ENCODE results near the gene DLK1. TPM values are rescaled to one million over a fixed set of nuclear protein-coding genes. Genes with fewer than 3 reads are reported as not detected.

Gene DLK1
- total and polyA plus RNA-seq, 2 of the 4 experiments (the other 2 are of a cell fraction) = under 0.01 to 0.07 TPM

DNA sequence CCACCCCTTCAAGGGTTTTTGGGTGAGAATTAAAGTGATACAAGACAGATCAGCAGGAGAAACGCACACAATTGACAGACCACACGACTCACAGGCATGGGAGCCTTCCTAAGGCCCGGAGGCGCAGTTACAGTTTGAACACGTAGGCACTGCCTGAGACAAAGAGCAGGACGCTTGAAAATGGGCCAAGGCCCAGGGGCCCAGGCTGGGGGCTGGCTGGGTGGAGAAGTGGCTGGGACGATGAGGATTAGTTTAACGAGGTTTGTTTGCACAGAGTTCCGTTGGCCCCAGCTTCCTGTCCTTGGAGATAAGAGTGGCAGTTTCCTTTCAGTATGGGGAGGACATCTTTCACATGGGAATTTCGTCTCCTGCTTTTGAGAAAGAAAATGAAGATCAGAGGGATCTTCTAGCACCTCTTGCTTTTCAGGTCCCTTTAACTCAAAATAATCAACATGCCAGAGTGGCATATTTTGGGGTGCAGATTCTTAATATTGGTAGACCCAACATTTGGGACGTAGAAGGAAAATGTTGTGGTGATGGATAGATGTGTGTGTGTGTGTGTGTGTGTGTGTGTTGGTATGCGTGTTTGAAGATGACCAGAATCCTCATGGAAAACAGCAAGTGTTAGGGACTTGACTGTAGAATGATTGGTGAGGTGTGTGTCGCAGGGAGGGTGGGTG is 44.6 kb downstream of the DLK1 start:
- POLR2A ChIA-PET (ENCODE audit: unreplicated experiment) = no interaction called here
- Histone ChIP-seq H3K27me3 (ENCODE audit: control insufficient read depth, insufficient read depth, low read length) (peaks cover 41% of the 10 kb centered on the region), H3K14ac (replicated peaks; ENCODE audit: low read depth, low read length) (no peak overlapping the region), H3K79me1 (ENCODE audit: low read depth in 1 of 2, low read length in 2 of 2) (no peaks in the 10 kb centered on the region), H3K4me2 (ENCODE audit: low read depth, low read length) (no peak overlapping the region), H3K36me3 (ENCODE audit: control insufficient read depth, insufficient read depth, low read length) (no peaks in the 10 kb centered on the region), H3K18ac (ENCODE audit: low read depth, low read length) (no peak overlapping the region), H4K91ac (ENCODE audit: insufficient read depth, low read depth, low read length) (no peak overlapping the region), H3K4ac (ENCODE audit: low read depth, low read length) (no peak overlapping the region), H2BK20ac (ENCODE audit: low read depth, low read length) (no peak overlapping the region), H4K5ac (ENCODE audit: low read depth, low read length) (no peak overlapping the region), H3K27ac (ENCODE audit: insufficient read depth, low read length) (no peak overlapping the region), H3K9ac (ENCODE audit: low read depth, low read length) (no peak overlapping the region), H3K4me3 (ENCODE audit: insufficient read depth, low read depth, low read length) (no peak overlapping the region), H2AK5ac (ENCODE audit: low read depth, low read length) (no peak overlapping the region), H3K9me1 (ENCODE audit: insufficient read depth, low read length) (no peaks in the 10 kb centered on the region; the same call in 1 of the 2 replicates), H3K4me1 (ENCODE audit: control insufficient read depth, insufficient read depth, low read length) (peaks cover 8% of the 10 kb centered on the region; the same call in 1 of the 2 replicates), H3K56ac (ENCODE audit: extremely low read depth, insufficient read depth, low read length) (no peak overlapping the region), H2AK9ac (replicated peaks; ENCODE audit: low read depth, low read length, poor library complexity) (no peak overlapping the region), H2BK120ac (ENCODE audit: low read depth, low read length) (no peak overlapping the region), H4K8ac (ENCODE audit: low read depth in 2 of 2, low read length in 2 of 2) (no peak overlapping the region), H2BK15ac (ENCODE audit: low read depth, low read length) (no peak overlapping the region), H2BK5ac (ENCODE audit: low read depth, low read length, poor library complexity, severe bottlenecking) (no peak overlapping the region), H3K9me3 (ENCODE audit: control insufficient read depth, insufficient read depth, low read length) (peaks cover 10% of the 10 kb centered on the region), H3K23ac (ENCODE audit: low read depth, low read length) (no peak overlapping the region), H2AFZ (replicated peaks; ENCODE audit: low read length, poor library complexity) (no peak overlapping the region), H4K20me1 (ENCODE audit: insufficient read depth, low read length) (no peaks in the 10 kb centered on the region)
- intact Hi-C loops (cut with micrococcal nuclease) = no loop called here
- TF ChIP-seq CTCF (conservative IDR thresholded peaks at IDR 0.05; ENCODE audit: low read depth, low read length) = no peak
- no peak for TF ChIP-seq SMC3 (IDR thresholded peaks at IDR 0.05; ENCODE audit: low read depth, low read length)
- no peak for TF ChIP-seq MXI1 (IDR thresholded peaks at IDR 0.05; ENCODE audit: borderline replicate concordance, low read depth, low read length)
- no peak for TF ChIP-seq POLR2A (IDR thresholded peaks at IDR 0.05; ENCODE audit: low read depth, low read length)
- TF ChIP-seq FOS (IDR thresholded peaks at IDR 0.05; ENCODE audit: low read depth, low read length) = no peak
- no peak for TF ChIP-seq BHLHE40 (IDR thresholded peaks at IDR 0.05; ENCODE audit: low read depth, low read length)
- TF ChIP-seq NFE2L2 (IDR thresholded peaks at IDR 0.05; ENCODE audit: low read depth, low read length) = no peak
- no peak for TF ChIP-seq MAZ (IDR thresholded peaks at IDR 0.05; ENCODE audit: borderline replicate concordance, low read depth, low read length)
- TF ChIP-seq CEBPB (IDR thresholded peaks at IDR 0.05; ENCODE audit: low read depth, low read length) = no peak
- TF ChIP-seq CHD1 (IDR thresholded peaks at IDR 0.05; ENCODE audit: low read depth, low read length) = no peak
- no peak for TF ChIP-seq RCOR1 (IDR thresholded peaks at IDR 0.05; ENCODE audit: insufficient replicate concordance, low read length)
- TF ChIP-seq, protein P1, sequence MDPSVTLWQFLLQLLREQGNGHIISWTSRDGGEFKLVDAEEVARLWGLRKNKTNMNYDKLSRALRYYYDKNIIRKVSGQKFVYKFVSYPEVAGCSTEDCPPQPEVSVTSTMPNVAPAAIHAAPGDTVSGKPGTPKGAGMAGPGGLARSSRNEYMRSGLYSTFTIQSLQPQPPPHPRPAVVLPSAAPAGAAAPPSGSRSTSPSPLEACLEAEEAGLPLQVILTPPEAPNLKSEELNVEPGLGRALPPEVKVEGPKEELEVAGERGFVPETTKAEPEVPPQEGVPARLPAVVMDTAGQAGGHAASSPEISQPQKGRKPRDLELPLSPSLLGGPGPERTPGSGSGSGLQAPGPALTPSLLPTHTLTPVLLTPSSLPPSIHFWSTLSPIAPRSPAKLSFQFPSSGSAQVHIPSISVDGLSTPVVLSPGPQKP (IDR thresholded peaks at IDR 0.05; ENCODE audit: borderline replicate concordance, low read depth, low read length) = no peak
- no peak for TF ChIP-seq USF2 (IDR thresholded peaks at IDR 0.05; ENCODE audit: low read depth, low read length)
- no peak for TF ChIP-seq MAFK (IDR thresholded peaks at IDR 0.05; ENCODE audit: low read depth, low read length)
- TF ChIP-seq RFX5 (IDR thresholded peaks at IDR 0.05; ENCODE audit: low read depth, low read length) = no peak
- no peak for DNase-seq
- WGBS, 2 experiments (ENCODE audit: extremely low coverage in 2 of 2, insufficient read length in 1 of 2) = 92% methylated on average over 2 of the region's 13 CpGs; no CpG with 5 or more reads in 1 of the 2 experiments
- dilution Hi-C loops (cut with HindIII; ENCODE audit: low sequenced_read_pairs, unreplicated experiment) = no loop called here
- CTCF ChIA-PET = no interaction called here
- BruUV-seq (replicated peaks) = no TSS peak
- in situ Hi-C loops (cut with MboI; ENCODE audit: low sequenced_read_pairs) = no loop called here
- ATAC-seq (ENCODE audit: low read depth) = no peak
